ENCODE data around the gene BAHCC1.

Gene BAHCC1

DNA sequence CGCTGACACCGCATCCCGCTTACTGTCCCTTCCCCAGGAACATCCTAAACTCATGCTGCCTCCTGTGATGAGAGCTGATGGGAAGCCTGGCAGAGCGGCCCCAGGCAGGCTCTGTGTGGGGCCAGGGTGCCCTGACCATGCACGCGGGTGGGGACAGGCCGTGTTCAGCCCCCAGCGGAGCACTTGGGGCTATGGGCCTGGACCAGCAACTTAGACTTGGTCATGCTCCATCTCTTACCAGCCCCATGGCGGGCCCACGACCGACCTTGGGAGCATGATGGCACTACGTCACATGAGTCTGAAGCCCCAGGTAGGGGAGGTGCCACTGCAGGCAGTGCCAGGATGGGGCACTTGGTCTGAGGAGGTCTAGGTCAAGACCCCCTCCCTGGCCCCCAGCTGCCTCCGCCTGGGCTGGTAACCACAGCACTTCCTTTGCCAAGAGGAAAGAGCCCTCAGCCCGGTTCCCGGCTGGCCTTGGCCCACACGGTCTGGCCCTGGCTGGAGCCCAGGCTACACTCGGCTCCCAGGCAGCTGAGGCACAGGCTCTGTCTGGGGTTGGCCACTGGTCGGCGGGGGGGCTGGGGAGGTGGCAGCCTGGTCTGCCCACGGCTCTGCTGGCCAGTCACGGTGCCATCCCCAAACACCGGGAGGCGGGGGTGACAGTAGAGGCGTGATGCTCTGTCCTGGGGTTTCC is 25.7 kb downstream of the BAHCC1 start:
- Histone ChIP-seq H3K9me3 (ENCODE audit: insufficient read depth, low read depth, low read length) (no peaks in the 10 kb centered on the region), H3K9ac (ENCODE audit: low read depth, low read length, poor library complexity, severe bottlenecking) (no peak overlapping the region), H3K36me3 (ENCODE audit: insufficient read depth, low read length) (peaks cover 14% of the 10 kb centered on the region; the same call in 1 of the 2 replicates), H3K4me3 (ENCODE audit: low read length, poor library complexity, severe bottlenecking) (no peak overlapping the region), H2AFZ (ENCODE audit: low read length) (no peak overlapping the region), H4K20me1 (ENCODE audit: insufficient read depth, low read length, poor library complexity, severe bottlenecking) (peaks cover 57% of the 10 kb centered on the region), H3K27me3 (ENCODE audit: insufficient read depth, low read length, poor library complexity, severe bottlenecking) (no peaks in the 10 kb centered on the region), H3K4me2 (ENCODE audit: low read depth, low read length, poor library complexity, severe bottlenecking) (no peak overlapping the region), H3K4me1 (ENCODE audit: insufficient read depth, low read length, poor library complexity, severe bottlenecking) (no peaks in the 10 kb centered on the region), H3K79me2 (ENCODE audit: insufficient read depth, low read length) (peaks cover 98% of the 10 kb centered on the region), H3F3A (ENCODE audit: low read depth) (peaks cover 9% of the 10 kb centered on the region), H3K9me2 (replicated peaks; ENCODE audit: low read depth, low read length) (no peaks in the 10 kb centered on the region)
- TF ChIP-seq EZH2phosphoT487 (IDR thresholded peaks at IDR 0.05; ENCODE audit: borderline replicate concordance): no peak
- TF ChIP-seq, protein P1, sequence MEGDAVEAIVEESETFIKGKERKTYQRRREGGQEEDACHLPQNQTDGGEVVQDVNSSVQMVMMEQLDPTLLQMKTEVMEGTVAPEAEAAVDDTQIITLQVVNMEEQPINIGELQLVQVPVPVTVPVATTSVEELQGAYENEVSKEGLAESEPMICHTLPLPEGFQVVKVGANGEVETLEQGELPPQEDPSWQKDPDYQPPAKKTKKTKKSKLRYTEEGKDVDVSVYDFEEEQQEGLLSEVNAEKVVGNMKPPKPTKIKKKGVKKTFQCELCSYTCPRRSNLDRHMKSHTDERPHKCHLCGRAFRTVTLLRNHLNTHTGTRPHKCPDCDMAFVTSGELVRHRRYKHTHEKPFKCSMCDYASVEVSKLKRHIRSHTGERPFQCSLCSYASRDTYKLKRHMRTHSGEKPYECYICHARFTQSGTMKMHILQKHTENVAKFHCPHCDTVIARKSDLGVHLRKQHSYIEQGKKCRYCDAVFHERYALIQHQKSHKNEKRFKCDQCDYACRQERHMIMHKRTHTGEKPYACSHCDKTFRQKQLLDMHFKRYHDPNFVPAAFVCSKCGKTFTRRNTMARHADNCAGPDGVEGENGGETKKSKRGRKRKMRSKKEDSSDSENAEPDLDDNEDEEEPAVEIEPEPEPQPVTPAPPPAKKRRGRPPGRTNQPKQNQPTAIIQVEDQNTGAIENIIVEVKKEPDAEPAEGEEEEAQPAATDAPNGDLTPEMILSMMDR (conservative IDR thresholded peaks at IDR 0.05; ENCODE audit: low read length): no peak

DNA sequence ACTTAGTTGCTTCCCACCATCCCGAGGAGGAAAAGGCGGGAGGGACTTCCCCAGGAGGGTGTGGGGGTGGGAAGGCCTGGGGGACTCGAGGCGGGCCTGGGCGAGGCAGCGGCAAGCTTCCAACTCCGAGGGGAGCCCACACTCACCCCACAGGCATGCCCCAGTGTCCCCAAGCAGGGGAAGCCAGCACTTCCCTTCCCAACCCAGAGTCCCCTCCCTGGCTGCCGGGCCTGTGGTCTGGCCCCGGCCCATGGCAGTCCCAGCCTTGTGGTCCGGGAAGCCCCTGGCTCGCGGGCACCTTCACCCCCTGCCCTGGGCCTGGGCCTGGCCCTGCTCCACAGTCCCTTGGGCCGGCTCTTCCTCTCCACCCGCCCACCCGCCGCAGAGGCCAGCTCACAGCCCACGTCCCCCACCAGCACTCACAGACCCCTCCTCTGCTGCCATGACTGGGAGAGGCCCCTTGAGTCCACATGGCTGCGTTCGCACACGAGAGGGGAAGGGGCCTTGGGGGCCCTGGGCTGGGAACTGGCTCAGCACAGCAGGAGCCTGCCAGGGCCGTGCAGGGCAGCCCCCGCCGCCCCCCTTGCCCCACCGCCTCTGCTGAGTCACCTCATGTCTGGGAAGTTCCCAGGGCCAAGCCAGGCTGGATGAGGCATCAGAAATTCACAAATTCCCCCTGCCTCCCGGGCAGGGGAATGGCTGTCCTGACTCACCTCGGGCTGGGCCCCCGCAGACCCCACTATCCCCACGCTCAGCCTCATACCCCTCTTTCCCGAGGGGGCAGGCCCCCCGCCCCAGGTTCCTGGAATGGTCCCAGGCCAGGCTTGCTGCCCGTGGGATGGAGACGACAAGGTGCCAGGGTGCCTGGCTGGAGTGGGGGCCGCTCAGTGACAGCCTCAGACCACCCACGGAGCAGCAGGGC is 27.8 kb downstream of the BAHCC1 start:
- Histone ChIP-seq H3K4me3 (ENCODE audit: low read length, poor library complexity, severe bottlenecking) (no peak overlapping the region), H3K36me3 (ENCODE audit: insufficient read depth, low read length) (peaks cover 23% of the 10 kb centered on the region; the same call in 1 of the 2 replicates), H2AFZ (ENCODE audit: low read length) (no peak overlapping the region), H3K27me3 (ENCODE audit: insufficient read depth, low read length, poor library complexity, severe bottlenecking) (no peaks in the 10 kb centered on the region), H4K20me1 (ENCODE audit: insufficient read depth, low read length, poor library complexity, severe bottlenecking) (peaks cover 53% of the 10 kb centered on the region), H3K4me2 (ENCODE audit: low read depth, low read length, poor library complexity, severe bottlenecking) (no peak overlapping the region), H3F3A (ENCODE audit: low read depth) (peaks cover 12% of the 10 kb centered on the region), H3K79me2 (ENCODE audit: insufficient read depth, low read length) (peaks cover 97% of the 10 kb centered on the region), H3K9me3 (ENCODE audit: insufficient read depth, low read depth, low read length) (no peaks in the 10 kb centered on the region), H3K9me2 (replicated peaks; ENCODE audit: low read depth, low read length) (no peaks in the 10 kb centered on the region), H3K9ac (ENCODE audit: low read depth, low read length, poor library complexity, severe bottlenecking) (no peak overlapping the region), H3K4me1 (ENCODE audit: insufficient read depth, low read length, poor library complexity, severe bottlenecking) (peaks cover 14% of the 10 kb centered on the region)
- no peak for TF ChIP-seq EZH2phosphoT487 (IDR thresholded peaks at IDR 0.05; ENCODE audit: borderline replicate concordance)
- TF ChIP-seq, protein P1 (conservative IDR thresholded peaks at IDR 0.05; ENCODE audit: low read length): no peak

GRCh38 chr17:81423698-81424071 is 28.4 kb downstream of the BAHCC1 start:
- peaks cover 14% of the 10 kb centered on the region for H3K4me1 ChIP-seq (ENCODE audit: insufficient read depth, low read length, poor library complexity, severe bottlenecking)
- H3K9me2 ChIP-seq (replicated peaks; ENCODE audit: low read depth, low read length): no peaks in the 10 kb centered on the region
- no peak overlapping the region for H2AFZ ChIP-seq (ENCODE audit: low read length)
- H3F3A ChIP-seq (ENCODE audit: low read depth): peaks cover 12% of the 10 kb centered on the region
- H3K9ac ChIP-seq (ENCODE audit: low read depth, low read length, poor library complexity, severe bottlenecking): no peak overlapping the region
- peaks cover 16% of the 10 kb centered on the region; the same call in 1 of the 2 replicates for H3K36me3 ChIP-seq (ENCODE audit: insufficient read depth, low read length)
- no peaks in the 10 kb centered on the region for H3K27me3 ChIP-seq (ENCODE audit: insufficient read depth, low read length, poor library complexity, severe bottlenecking)
- H3K4me3 ChIP-seq (ENCODE audit: low read length, poor library complexity, severe bottlenecking): no peak overlapping the region
- no peaks in the 10 kb centered on the region for H3K9me3 ChIP-seq (ENCODE audit: insufficient read depth, low read depth, low read length)
- TF ChIP-seq, protein P1 (conservative IDR thresholded peaks at IDR 0.05; ENCODE audit: low read length): no peak
- TF ChIP-seq EZH2phosphoT487 (IDR thresholded peaks at IDR 0.05; ENCODE audit: borderline replicate concordance): no peak
- peaks cover 91% of the 10 kb centered on the region for H3K79me2 ChIP-seq (ENCODE audit: insufficient read depth, low read length)
- H3K4me2 ChIP-seq (ENCODE audit: low read depth, low read length, poor library complexity, severe bottlenecking): no peak overlapping the region
- H4K20me1 ChIP-seq (ENCODE audit: insufficient read depth, low read length, poor library complexity, severe bottlenecking): peaks cover 51% of the 10 kb centered on the region
